ENCODE measurements around the gene PAQR9.

The PAQR9 gene

DNA sequence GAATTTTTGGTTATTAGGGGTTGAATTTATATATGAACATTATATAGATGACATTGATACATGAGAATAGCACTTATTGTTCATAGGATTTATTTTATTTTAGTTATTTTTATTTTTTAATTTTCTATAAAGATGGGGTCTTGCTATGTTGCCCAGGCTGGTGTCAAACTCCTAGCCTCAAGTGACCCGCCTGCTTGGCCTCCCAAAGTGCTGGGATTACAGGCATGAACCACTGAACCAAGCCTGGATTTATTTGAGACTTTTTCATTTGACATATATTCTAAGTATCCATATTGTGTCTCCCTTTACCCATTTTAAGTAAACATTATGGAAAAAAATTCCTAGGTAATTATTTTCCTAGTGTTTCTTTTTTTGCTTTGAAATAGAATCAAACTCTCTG, 12.5 kb downstream of the PAQR9 start:
- no peak for DNase-seq (ENCODE audit: low spot score)

DNA sequence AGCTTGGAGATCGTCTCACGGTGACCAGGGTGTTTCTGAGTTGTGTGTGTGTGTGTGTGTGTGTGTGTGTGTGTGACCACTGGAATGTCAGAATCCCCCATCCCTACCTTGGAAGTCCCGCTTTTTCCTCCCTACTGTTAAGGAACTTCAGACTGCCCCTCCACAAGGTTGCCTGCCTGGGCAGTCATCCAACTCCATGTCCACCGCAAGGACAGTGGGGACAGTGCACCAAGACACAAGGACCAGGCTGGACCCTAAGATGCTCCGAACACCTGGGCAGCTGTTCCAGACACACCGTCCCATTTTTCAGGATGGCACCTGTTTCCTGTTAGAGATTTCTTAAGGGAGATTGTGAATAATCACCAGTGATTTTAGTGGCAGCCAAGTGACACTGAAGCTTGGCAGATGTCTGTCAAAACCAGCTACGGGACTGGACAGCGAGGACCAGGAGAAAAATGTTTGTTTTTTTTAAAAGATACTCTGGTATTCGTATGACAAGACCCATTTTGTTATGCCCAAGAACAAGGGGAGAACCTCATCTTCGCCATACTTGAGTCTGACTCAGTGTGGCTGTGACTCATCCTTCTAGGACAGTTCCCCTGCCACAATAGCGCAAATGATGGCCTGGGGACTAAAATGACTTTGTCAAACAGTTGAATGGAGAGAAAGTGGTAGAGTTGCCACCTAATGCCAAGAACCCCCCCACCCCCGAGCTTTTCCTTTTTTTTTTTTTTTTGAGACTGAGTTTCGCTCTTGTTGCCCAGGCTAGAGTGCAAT, 15.5 kb downstream of the PAQR9 start:
- DNase-seq (ENCODE audit: low spot score): no peak

DNA sequence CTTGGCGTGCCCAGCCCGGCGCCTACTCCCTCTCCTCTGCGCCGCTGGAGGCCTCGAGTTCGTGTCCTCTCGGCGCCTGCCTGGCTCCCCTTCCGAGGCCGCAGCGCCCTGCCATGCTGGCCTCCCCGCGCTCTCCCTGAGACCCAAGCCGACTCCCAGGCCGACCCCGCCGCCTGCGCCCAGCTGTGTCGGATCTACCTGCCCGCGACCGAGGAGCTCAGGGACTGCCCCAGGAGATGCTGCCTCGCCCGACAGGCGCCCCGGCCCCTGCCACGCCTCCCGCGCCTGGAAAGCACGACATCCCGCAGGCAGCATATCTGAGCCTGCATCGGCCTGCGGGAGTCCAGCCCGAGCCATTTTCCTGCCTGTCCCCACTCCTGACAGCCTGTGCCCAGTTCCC, 16.1 kb downstream of the PAQR9 start:
- DNase-seq (ENCODE audit: low spot score): no peak

DNA sequence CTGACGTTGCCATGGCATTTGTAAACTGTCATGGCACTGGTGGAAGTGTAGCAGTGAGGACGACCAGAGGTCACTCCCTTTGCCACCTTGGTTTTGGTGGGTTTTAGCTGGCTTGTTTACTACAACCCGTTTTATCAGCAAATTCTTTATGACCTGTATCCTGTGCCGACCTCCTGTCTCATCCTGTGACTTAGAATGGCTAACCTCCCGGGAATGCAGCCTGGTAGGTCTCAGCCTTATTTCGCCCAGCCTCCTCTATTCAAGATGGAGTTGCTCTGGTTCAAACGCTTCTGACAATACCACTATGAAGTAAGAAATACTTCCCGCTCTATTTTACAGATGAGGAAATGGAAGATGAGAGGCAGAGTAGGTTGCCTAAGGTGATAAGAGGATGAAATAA, 16.6 kb downstream of the PAQR9 start:
- no peak for DNase-seq (ENCODE audit: low spot score)

DNA sequence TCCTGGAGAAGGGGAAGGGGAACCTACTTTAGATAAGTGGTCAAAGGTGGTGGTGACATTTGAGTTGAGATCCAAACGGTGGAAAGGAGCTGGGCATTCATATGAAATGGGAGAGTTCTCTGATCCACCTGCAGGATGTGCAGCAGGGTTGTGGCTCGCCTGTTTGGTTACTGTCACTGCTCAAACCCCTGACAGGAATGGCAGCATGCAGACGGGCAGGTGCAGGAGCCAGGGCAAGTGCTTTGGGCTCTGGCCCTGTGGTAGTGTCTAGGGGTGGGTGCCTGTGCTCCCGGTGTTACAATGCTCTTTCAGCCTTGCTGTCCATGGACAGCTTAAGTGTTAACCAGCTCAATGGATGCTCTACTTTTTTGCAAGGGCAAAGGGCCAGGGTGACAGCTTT, 18.5 kb downstream of the PAQR9 start:
- DNase-seq (ENCODE audit: low spot score): no peak

DNA sequence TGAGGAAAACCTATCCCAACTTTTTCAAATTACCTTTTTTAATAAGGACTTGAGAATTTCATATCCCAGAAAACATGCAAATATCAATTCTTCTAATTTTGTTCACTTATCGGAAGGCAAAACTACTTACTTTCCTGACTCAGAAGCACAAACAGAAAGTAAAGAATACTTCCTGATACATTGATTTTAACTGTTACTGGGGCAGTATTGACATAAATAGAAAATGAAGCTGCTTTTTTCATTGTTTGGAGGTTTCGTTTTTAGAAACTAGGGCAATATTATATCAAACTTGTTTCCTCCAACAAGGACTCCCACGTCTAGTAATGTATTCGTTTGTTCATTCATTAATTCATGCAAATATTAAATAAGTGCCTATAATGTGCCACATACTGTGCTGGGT, 19.1 kb downstream of the PAQR9 start:
- no peak for DNase-seq (ENCODE audit: low spot score)

DNA sequence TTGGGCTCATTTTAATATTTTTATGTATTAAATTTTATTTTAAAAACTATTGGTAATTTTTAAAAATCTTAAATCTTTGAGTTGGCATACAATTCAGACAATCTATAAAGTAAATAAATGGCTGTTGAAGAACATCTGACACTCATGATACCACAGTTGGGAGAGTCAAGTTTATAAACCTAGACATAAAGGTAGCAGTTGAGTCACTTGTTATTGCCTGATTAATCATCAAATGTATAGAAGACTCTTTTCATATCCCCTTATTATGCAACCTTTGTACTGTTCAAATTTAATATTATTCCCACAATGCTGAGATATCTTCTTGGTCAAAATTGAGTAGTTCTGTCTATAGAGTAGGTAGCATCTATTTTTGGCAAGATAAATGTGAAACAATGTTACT, 19.6 kb downstream of the PAQR9 start:
- DNase-seq (ENCODE audit: low spot score): no peak

DNA sequence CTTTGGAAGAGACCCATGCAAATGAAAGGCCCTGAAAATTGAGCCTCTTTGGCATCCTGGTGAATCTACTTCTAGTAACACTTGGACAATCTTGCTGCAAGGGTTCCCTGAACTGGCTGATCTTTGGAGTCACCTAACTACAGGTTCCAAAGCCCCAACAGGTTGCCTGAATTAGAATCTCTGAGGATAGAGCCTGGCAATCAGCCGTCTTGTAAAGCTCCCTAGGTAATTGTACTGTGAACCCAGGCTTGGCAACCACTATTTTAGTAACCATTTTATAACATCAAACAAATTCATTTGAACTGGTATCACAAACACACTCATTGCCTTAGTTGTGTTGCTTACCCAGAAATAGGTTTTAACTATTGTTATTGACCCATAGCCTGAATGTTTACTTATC, 20.1 kb downstream of the PAQR9 start:
- no peak for DNase-seq (ENCODE audit: low spot score)

DNA sequence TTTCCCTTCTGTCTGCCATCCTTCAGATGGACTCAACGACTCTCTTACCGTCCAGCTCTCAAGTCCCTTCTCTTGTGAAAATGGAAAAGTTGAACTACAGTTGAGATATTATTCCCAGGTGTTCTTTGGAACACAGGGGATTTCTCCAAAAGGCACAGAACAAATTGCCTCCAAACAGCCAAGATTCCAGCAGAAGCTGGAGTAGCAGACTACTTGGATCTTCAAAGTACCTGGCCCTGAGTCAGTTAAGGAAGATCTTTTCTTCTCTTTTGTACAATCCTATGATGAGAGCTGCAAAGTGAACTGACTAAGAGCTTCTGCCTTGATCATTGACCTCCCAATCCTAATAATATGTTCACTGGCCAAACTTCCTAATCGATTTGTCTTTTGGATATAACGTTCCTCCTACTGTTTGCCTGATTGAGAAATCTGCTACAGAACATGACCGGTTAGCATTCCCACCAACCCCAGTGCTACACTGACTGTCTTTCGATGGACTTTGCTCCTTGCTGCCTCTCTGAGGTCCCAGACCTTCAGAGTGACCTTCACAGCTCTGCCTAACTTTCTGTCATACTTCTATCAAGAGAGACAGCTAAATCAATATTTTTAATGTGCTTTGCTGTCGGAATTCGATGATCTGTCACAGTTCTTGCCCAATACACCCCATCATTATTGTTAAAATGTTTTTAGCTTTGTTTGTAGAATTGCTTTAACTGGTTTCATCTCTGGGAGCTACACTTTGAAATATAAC, 21.9 kb downstream of the PAQR9 start:
- peak; percentile 63 for DNase-seq (ENCODE audit: low spot score)

DNA sequence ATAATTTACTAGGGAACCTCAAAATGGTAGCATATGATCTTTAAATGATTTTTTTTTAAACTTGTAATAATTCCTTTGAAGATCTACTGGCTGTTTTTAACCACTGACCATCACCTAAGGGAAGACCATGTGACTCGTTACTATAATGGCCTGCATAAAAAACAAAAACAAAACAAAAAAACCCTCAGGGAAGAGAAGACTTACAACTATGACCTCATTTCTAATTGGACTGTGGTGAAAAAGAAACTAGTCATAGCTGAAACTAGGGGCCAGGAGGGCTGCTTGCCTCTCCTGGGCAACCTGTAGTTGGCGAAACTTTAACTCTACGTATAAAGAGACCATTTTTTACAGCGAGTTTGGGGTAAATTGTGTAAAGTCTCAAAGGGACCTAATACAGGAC, 23.0 kb downstream of the PAQR9 start:
- no peak for DNase-seq (ENCODE audit: low spot score)

DNA sequence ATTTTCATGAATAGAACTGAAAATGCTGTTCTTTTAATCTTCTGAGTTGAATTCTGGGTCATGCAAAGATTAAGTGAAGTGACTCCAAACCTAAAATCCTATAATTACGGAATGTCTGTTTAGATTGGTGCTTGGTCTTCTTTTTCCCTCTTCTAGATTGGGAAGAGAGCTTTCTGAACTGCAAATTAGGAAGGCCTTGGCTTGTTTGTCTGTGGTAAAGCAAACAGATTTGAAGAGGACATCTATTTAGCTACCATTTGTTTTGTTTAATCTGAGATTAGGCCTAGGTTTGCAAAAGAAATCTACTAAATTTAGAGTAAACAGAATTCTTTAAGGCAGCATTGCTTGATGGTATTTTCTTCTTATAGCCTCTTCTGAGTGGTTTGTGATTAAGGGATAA, 23.5 kb downstream of the PAQR9 start:
- DNase-seq (ENCODE audit: low spot score): no peak

DNA sequence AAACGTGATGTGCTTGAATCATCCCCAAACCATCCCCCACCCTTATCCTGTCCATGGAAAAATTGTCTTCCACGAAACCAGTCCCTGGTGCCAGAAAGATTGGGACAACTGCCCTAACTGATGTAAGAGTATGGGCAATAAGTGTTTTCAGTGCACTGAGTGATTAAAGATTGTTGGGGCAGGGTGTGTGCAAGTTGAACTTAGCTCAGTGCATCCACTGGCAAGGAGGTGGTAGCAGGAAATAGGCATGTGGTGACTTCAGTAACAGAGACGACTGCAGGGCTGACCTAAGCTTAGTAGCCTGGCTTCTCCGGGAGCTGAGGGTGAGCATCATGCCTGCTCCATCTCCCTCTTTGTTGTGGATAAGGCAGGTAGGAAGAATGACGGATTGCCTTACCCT, 27.5 kb downstream of the PAQR9 start:
- DNase-seq (ENCODE audit: low spot score): no peak

DNA sequence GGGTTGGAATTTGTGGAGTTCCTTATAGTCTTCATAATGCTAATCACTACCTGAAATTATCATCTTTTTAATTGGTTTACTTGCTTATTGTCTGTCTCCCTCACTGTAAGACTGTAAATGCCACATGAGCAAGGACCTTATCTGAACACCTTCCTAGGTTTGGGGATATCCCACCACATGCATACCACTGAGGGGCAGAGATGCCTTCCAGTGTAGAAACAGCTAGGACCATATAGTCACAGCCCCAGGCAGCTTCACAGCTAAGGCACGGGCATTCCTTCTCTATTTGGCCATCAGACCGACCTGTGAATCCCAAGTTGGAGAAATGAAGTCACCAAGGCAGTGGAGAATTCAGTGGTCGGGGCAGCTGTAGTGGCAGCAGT, 28.6 kb downstream of the PAQR9 start:
- DNase-seq (ENCODE audit: low spot score): no peak

DNA sequence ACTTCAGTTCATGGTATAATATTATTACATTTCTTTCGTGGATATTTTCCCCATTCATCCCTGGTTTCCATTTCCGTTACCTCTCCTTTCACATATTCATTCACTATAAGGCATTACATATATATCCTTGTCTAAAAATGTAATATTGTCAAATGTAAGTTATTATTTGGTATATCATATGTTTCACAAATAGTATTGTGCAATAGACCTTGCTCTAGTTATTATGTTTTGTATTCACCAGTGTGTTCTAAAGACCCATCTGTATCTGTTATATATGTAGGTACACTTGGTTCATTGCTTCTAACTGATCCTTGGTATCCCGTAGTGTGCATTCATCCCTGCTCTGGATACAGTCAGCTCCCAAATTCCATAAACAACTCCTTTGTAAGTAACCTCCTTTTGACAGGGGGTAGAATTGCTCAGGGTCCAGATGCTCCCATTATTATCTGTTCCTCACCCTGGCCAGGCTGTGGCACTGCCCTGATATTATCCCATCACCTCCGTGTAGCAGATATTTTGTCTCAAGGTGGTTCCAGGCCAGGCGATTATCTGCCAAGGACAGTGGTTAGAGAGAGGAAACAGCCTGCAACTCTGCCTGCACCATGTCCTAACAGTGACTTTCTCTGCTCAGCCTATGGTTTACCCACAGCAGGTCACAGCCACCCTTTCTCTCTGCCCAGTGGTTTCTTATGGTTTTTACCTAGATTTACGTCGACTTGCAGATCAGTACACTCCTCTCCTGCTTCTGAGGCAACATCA, 29.2 kb downstream of the PAQR9 start:
- DNase-seq (ENCODE audit: low spot score): no peak

DNA sequence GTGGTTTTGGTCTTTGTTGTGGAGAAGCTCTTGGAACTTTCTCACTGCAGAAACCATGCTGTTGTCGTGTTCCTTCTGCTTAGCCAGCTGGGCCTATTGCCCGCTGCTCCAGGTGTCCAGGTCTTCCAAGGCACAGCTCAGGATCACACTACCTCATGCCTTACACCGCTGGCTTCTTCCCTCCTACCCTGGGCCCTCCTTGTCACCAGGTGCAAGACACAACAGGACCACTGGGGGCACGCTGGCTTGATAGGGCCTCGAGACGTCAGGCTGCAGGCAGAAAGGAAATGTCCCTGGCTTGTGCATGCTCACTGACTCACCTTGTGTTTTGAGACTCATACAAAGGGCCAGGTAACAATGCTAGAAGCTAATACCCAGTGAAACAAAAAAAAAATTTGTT, 32.3 kb downstream of the PAQR9 start:
- peak; percentile 34 for DNase-seq (ENCODE audit: low spot score)

DNA sequence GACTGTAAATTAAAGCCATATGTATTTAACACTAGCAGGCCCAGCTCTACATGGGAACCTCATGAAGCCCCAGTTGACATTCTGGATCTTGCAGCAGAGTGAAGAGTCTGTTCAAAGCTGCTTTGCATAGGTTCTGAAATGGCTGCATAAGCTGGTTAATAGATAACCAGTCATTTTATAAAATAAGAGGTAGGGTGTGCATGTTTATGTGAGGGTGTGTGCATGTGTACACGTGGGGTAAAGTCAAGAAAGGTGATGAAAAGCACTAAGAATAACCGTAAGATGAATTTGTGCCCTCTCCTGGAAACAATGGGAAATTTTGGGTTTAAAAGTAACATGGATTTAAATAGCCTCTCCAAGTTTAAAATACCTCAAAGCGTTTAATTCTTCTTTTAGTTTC, 33.0 kb downstream of the PAQR9 start:
- no peak for DNase-seq (ENCODE audit: low spot score)

DNA sequence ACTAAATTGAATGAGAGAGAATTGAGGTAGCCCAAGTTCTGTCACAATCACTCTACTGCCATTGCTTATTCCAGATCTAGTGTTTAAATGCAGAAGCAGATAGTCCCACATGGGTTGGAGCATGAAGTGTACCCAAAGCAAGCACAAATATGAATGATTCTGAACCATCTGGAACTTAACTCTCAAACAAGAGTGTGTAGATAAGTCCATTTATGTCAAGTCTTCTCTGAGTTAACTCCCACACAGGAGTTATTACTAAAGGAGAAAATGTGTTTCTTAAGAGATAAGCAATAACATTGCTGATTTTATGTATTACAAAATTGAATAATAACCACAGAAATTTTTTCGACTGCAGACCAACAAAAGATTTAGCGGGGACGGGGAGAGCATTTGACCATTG, 33.6 kb downstream of the PAQR9 start:
- DNase-seq (ENCODE audit: low spot score): no peak

DNA sequence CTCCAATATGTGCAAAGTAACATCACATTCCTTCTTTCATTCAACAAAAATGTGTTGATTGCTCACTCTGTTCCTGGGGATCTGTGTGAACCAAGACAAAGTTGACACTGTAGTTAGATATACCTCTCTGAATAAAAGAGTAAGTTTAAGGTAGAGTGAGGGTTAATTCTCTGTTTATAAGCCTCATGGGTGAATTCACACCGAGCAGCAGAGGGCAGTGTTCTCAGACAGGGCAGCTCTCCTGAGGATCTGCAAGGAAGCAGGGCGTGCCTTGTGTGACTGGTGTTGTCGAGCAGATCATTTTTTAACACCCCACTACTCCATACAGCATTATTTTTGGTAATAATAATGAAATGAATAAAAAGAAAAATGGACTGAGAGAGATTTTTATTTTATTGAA, 34.4 kb downstream of the PAQR9 start:
- DNase-seq (ENCODE audit: low spot score): no peak

DNA sequence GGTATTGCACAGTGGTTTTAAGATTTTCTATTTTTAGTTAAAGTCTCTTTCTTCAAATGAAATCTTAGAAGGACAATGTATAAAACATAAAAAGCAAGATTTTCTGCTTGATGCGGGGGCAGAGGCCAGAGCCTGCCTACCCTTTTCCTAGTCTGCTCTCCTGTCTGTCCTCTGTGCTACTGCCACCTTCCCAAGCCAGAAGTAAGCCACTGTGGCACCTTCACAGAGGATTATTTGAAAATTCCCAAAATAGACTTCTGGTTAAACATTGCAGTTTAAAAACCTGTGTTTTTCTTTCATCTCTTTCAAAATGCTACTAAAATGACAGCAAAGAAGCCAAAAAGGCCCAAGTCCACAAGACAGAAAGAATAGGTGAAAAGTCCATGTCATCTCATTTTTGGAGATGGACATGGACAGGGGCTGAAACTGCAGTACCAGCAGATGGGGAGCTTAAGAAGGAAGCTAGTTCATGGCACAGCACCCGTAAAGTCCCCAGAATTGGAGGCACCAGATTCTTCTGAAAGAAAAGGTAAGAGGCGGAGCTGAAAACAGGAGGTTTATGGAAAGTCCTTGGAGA, 37.0 kb downstream of the PAQR9 start:
- DNase-seq (ENCODE audit: low spot score): no peak

DNA sequence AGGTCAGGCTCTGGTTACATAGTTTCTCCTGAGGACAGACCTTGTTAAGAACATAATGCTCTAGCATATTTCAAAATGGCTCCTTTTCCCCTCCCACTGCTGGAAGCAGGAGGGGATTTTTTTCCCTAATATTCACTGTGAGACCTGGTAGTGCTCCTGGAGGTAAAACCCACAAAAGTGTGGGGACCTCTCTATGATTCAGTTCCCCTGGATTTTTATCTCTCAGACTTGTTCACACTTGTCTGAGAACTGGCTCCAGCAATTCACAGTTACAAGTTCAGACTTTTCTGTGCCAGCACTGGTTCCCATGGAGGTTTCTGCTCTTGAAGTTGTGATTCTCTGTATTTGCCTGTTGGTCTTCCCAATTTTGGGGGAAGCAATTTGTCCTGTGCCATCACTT, 38.3 kb downstream of the PAQR9 start:
- no peak for DNase-seq (ENCODE audit: low spot score)

DNA sequence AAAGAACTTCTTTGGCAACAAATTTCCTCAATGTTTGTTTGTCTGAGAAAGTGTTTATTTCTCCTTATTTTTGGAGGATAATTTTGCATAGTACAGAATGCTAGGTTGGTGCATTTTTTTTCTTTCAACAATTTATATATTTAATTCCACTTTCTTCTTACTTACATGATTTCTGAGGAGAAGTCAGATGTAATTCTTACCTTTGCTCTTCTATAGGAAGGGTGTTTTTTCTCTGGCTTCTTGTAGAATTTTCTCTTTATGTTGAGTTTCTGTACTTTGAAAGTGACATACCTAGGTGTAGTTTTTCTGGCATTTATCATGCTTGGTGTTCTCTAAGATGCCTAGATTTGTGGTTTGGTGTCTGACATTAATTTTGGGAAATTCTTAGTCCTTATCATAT, 39.8 kb downstream of the PAQR9 start:
- DNase-seq (ENCODE audit: low spot score): no peak

DNA sequence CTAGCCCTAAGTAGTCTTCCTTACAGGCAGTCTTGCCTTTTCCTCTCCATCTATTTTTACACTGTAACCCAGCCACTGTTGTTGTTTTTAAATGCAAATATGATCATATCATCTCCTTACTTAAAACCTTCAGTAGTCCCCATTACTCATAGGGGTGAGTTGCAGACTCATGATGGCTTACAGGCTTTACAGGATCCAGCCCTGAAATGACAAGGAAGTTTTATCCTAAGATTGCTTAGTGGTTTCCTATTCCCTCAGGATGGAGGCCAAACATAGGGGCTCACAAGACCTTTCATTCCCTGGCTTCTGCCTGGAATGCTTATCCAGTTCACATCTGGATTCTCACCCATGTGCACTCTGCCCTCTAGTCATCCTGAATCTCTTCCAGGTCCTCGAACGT, 46.9 kb downstream of the PAQR9 start:
- no peak for DNase-seq (ENCODE audit: low spot score)

DNA sequence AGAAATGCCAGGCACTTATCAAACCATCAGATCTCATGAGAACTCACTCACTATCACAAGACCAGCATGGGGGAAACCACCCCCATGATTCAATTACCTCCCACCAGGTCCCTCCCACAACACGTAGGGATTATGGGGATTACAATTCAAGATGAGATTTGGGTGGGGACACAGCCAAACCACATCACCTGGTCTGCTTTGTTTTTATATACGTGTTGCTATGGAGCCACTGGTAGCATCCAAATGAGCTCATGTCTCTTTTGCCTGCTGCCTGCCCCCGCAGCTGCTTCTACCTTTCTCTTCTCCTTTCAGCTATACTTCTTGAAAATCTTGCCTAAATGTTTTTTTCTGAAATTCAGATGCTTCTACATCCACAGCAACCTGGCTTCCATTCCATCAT, 47.8 kb downstream of the PAQR9 start:
- DNase-seq (ENCODE audit: low spot score): no peak
